ENCODE measurements around the gene TAPBPL. TPM values are rescaled to one million over a fixed set of nuclear protein-coding genes. Genes with fewer than 3 reads are reported as not detected.

Gene TAPBPL
- total and polyA plus RNA-seq, 2 donors from 2014 or later = 34.5 to 44.7 TPM

DNA sequence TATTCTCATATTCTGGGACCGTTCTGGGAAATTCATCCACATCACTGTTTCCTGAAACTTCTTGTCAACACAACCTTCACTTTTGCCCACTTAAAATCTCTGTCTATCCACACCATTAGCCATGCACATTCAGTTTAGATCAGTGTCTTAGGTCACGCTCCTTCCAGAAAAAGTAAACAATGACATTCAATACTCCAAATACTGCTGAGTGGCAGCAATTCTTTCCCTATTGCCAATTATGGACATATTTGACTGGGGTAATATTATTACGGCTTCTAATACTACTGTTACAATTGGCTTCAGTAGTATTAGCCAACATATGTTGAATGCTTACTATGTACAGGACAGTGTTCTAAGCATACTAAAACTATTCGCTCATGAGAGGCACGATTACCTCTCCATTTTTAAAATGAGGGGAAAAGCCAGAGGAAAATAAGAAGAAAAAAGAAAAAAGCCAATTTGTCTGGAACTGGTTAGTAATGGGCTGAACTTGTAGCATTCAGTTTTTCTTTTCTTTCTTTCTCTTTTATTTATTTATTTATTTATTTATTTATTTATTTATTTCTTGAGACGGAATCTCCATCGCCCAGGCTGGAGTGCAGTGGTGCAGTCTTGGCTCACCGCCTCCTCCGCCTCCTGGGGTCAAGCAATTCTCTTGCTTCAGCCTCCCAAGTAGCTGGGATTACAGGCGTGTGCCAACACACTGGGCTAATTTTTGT is 44.4 kb upstream of the TAPBPL start:
- no peaks in the 10 kb centered on the region for H3K4me1 ChIP-seq (ENCODE audit: control insufficient read depth in 2 of 3, insufficient read depth in 2 of 3, low read depth in 1 of 3, low read length in 3 of 3)
- H3K9me3 ChIP-seq (ENCODE audit: control insufficient read depth in 2 of 3, insufficient read depth in 1 of 3, low read length in 3 of 3) = no peaks in the 10 kb centered on the region
- no peaks in the 10 kb centered on the region for H3K36me3 ChIP-seq (ENCODE audit: control insufficient read depth in 2 of 3, insufficient read depth in 3 of 3, low read length in 3 of 3)
- FAIRE-seq = no peak
- TF ChIP-seq, protein P1, sequence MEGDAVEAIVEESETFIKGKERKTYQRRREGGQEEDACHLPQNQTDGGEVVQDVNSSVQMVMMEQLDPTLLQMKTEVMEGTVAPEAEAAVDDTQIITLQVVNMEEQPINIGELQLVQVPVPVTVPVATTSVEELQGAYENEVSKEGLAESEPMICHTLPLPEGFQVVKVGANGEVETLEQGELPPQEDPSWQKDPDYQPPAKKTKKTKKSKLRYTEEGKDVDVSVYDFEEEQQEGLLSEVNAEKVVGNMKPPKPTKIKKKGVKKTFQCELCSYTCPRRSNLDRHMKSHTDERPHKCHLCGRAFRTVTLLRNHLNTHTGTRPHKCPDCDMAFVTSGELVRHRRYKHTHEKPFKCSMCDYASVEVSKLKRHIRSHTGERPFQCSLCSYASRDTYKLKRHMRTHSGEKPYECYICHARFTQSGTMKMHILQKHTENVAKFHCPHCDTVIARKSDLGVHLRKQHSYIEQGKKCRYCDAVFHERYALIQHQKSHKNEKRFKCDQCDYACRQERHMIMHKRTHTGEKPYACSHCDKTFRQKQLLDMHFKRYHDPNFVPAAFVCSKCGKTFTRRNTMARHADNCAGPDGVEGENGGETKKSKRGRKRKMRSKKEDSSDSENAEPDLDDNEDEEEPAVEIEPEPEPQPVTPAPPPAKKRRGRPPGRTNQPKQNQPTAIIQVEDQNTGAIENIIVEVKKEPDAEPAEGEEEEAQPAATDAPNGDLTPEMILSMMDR (IDR thresholded peaks at IDR 0.05; ENCODE audit: borderline replicate concordance, extremely low read depth, insufficient read depth) = no peak
- H3K9ac ChIP-seq (ENCODE audit: low read length in 3 of 3) = no peak overlapping the region
- no peaks in the 10 kb centered on the region for H3K27me3 ChIP-seq (ENCODE audit: control insufficient read depth, insufficient read depth, low read length)
- no peak overlapping the region for H3K4me3 ChIP-seq (ENCODE audit: low read length in 3 of 3)
- intact Hi-C loops (cut with DNase I) = no loop called here
- no peak overlapping the region for H3K27ac ChIP-seq (ENCODE audit: low read depth in 2 of 2, low read length in 2 of 2)
- peak in 1 of 5 donors; percentile 42 for DNase-seq

DNA sequence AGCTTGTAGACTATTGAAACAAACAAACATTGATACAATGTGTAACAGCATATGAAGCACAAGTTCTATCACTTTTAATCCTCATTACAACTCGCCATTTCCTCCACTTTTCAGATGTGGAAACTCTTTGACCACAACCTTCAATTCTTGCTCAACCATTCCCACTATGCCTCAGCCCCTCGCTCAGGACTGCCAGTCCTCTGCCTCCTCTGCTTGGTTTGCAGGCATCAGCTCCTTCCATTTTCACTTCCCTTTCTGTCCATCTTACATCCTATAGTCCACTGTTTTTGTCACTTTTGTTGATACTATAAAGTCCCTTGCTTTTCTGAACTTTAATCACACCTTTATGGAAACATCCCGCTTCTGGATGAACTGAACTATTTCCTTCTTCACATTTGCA is 35.2 kb upstream of the TAPBPL start:
- Histone ChIP-seq H3K9ac (ENCODE audit: low read length in 3 of 3) (no peak overlapping the region), H3K36me3 (ENCODE audit: control insufficient read depth in 2 of 3, insufficient read depth in 3 of 3, low read length in 3 of 3) (peaks cover 0 to 2% (median 0%) of the 10 kb centered on the region in 3 donors), H3K4me1 (ENCODE audit: control insufficient read depth in 2 of 3, insufficient read depth in 2 of 3, low read depth in 1 of 3, low read length in 3 of 3) (no peaks in the 10 kb centered on the region), H3K4me3 (ENCODE audit: low read length in 3 of 3) (no peak overlapping the region), H3K9me3 (ENCODE audit: control insufficient read depth in 2 of 3, insufficient read depth in 1 of 3, low read length in 3 of 3) (no peaks in the 10 kb centered on the region), H3K27ac (ENCODE audit: low read depth in 2 of 2, low read length in 2 of 2) (no peak overlapping the region), H3K27me3 (ENCODE audit: control insufficient read depth, insufficient read depth, low read length) (no peaks in the 10 kb centered on the region)
- FAIRE-seq (no peak), DNase-seq (no peak)
- TF ChIP-seq, protein P1 (IDR thresholded peaks at IDR 0.05; ENCODE audit: borderline replicate concordance, extremely low read depth, insufficient read depth) = no peak
- intact Hi-C loops (cut with DNase I) = loop anchor here (10.0 kb wide), 1 partner anchor 48 kb away; no protein-coding TSS in a partner anchor

DNA sequence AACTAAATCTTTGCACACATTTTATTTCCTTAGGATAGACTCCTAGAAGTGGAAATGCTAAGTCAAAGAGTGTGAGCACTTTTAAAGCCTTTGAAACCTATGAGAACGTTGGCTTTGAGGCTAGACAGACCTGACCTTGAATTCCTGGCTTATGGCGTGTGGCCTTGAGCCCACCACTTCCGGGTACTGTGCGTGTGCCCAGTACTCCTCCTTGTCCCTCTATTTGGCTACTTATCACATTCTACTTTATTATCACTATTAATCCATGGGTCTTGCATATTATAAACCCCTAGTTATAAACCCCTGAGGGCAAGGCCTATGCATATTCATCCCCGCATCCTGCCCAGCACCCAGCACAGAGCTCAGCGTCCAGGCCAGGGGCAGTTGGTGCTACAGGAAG is 33.0 kb upstream of the TAPBPL start:
- H3K4me3 ChIP-seq (ENCODE audit: low read length in 3 of 3) = no peak overlapping the region
- no peaks in the 10 kb centered on the region for H3K9me3 ChIP-seq (ENCODE audit: control insufficient read depth in 2 of 3, insufficient read depth in 1 of 3, low read length in 3 of 3)
- H3K36me3 ChIP-seq (ENCODE audit: control insufficient read depth in 2 of 3, insufficient read depth in 3 of 3, low read length in 3 of 3) = peaks cover 0 to 2% (median 0%) of the 10 kb centered on the region in 3 donors
- FAIRE-seq (no peak), DNase-seq (no peak)
- peaks cover 0 to 2% (median 1%) of the 10 kb centered on the region in 3 donors for H3K4me1 ChIP-seq (ENCODE audit: control insufficient read depth in 2 of 3, insufficient read depth in 2 of 3, low read depth in 1 of 3, low read length in 3 of 3)
- TF ChIP-seq, protein P1 (IDR thresholded peaks at IDR 0.05; ENCODE audit: borderline replicate concordance, extremely low read depth, insufficient read depth) = no peak
- H3K27ac ChIP-seq (ENCODE audit: low read depth in 2 of 2, low read length in 2 of 2) = no peak overlapping the region
- H3K27me3 ChIP-seq (ENCODE audit: control insufficient read depth, insufficient read depth, low read length) = no peaks in the 10 kb centered on the region
- intact Hi-C loops (cut with DNase I) = loop anchor here (10.0 kb wide), 1 partner anchor 46 kb away; no protein-coding TSS in a partner anchor
- H3K9ac ChIP-seq (ENCODE audit: low read length in 3 of 3) = no peak overlapping the region
